ENCODE results near the gene ATP10D. TPM values are rescaled to one million over a fixed set of nuclear protein-coding genes. Genes with fewer than 3 reads are reported as not detected.

The ATP10D gene
- total RNA-seq, 2 experiments from 2014 or later = 11.7 to 20.2 TPM

GRCh38 chr4:47535567-47536147 is 50.6 kb downstream of the ATP10D start:
- Histone ChIP-seq H3K4me3 (ENCODE audit: low read depth, low read length, poor library complexity, severe bottlenecking) (no peak overlapping the region), H3K9me3 (ENCODE audit: low read length) (peaks cover 5% of the 10 kb centered on the region; the same call in 1 of the 2 replicates), H2AFZ (ENCODE audit: low read length) (no peak overlapping the region), H3K4me2 (ENCODE audit: low read length) (no peak overlapping the region), H4K20me1 (ENCODE audit: insufficient read depth, low read length) (no peaks in the 10 kb centered on the region), H3K9me2 (ENCODE audit: insufficient read depth, low read length) (no peaks in the 10 kb centered on the region), H3K36me3 (ENCODE audit: insufficient read depth, low read length) (peaks cover 12% of the 10 kb centered on the region), H3K27ac (ENCODE audit: low read depth, low read length, poor library complexity, severe bottlenecking) (no peak overlapping the region), H3K4me1 (ENCODE audit: insufficient read depth, low read length, poor library complexity, severe bottlenecking) (no peaks in the 10 kb centered on the region), H3K79me2 (ENCODE audit: insufficient read depth, low read depth, low read length) (no peaks in the 10 kb centered on the region)
- ChIA-PET POLR2A (no interaction called here), CTCF (ENCODE audit: unreplicated experiment) (no interaction called here)
- DNase-seq (ENCODE audit: low spot score) = no peak
- no TSS peak for BruUV-seq (replicated peaks)
- no peak for TF ChIP-seq CTCF (conservative IDR thresholded peaks at IDR 0.05; ENCODE audit: low read length)
- no peak for TF ChIP-seq EZH2phosphoT487 (IDR thresholded peaks at IDR 0.05; ENCODE audit: borderline replicate concordance, low read depth, low read length)
- intact Hi-C loops (cut with micrococcal nuclease; ENCODE audit: unreplicated experiment) = no loop called here

- no peak overlapping the region for H3K27ac ChIP-seq (ENCODE audit: low read depth, low read length, poor library complexity, severe bottlenecking)
- no peak for TF ChIP-seq EZH2phosphoT487 (IDR thresholded peaks at IDR 0.05; ENCODE audit: borderline replicate concordance, low read depth, low read length)
- TF ChIP-seq CTCF (conservative IDR thresholded peaks at IDR 0.05; ENCODE audit: low read length) = no peak
- no peaks in the 10 kb centered on the region for H4K20me1 ChIP-seq (ENCODE audit: insufficient read depth, low read length)
- H3K4me3 ChIP-seq (ENCODE audit: low read depth, low read length, poor library complexity, severe bottlenecking) = no peak overlapping the region
- no peaks in the 10 kb centered on the region for H3K4me1 ChIP-seq (ENCODE audit: insufficient read depth, low read length, poor library complexity, severe bottlenecking)
- H3K9me2 ChIP-seq (ENCODE audit: insufficient read depth, low read length) = no peaks in the 10 kb centered on the region
- no peak overlapping the region for H2AFZ ChIP-seq (ENCODE audit: low read length)
- intact Hi-C loops (cut with micrococcal nuclease; ENCODE audit: unreplicated experiment) = no loop called here
- BruUV-seq (replicated peaks) = no TSS peak
- peaks cover 12% of the 10 kb centered on the region for H3K36me3 ChIP-seq (ENCODE audit: insufficient read depth, low read length)
- peaks cover 5% of the 10 kb centered on the region; the same call in 1 of the 2 replicates for H3K9me3 ChIP-seq (ENCODE audit: low read length)
- ChIA-PET POLR2A (interaction anchor here (0.7 to 2.6 kb wide), 5 partner anchors 13 to 52 kb away, joined by 3 to 8 read pairs (median 3); partner anchors contain the start of gene ATP10D), CTCF (ENCODE audit: unreplicated experiment) (no interaction called here)
- H3K4me2 ChIP-seq (ENCODE audit: low read length) = no peak overlapping the region
- H3K79me2 ChIP-seq (ENCODE audit: insufficient read depth, low read depth, low read length) = no peaks in the 10 kb centered on the region
- DNase-seq (ENCODE audit: low spot score) = no peak
Measured at GRCh38 chr4:47536966-47537365, 51.9 kb downstream of the ATP10D start.

- DNase-seq (ENCODE audit: low spot score) = no peak
- no peaks in the 10 kb centered on the region for H3K4me1 ChIP-seq (ENCODE audit: insufficient read depth, low read length, poor library complexity, severe bottlenecking)
- H3K4me2 ChIP-seq (ENCODE audit: low read length) = no peak overlapping the region
- ChIA-PET POLR2A (interaction anchor here (0.5 to 2.6 kb wide), 3 partner anchors 11 to 185 kb away, joined by 3 to 8 read pairs (median 3); no protein-coding TSS in a partner anchor), CTCF (ENCODE audit: unreplicated experiment) (no interaction called here)
- H3K79me2 ChIP-seq (ENCODE audit: insufficient read depth, low read depth, low read length) = no peaks in the 10 kb centered on the region
- TF ChIP-seq CTCF (conservative IDR thresholded peaks at IDR 0.05; ENCODE audit: low read length) (no peak), EZH2phosphoT487 (IDR thresholded peaks at IDR 0.05; ENCODE audit: borderline replicate concordance, low read depth, low read length) (no peak)
- peaks cover 12% of the 10 kb centered on the region for H3K36me3 ChIP-seq (ENCODE audit: insufficient read depth, low read length)
- no peak overlapping the region for H3K27ac ChIP-seq (ENCODE audit: low read depth, low read length, poor library complexity, severe bottlenecking)
- no TSS peak for BruUV-seq (replicated peaks)
- H3K9me2 ChIP-seq (ENCODE audit: insufficient read depth, low read length) = no peaks in the 10 kb centered on the region
- peaks cover 5% of the 10 kb centered on the region; the same call in 1 of the 2 replicates for H3K9me3 ChIP-seq (ENCODE audit: low read length)
- H2AFZ ChIP-seq (ENCODE audit: low read length) = no peak overlapping the region
- no peaks in the 10 kb centered on the region for H4K20me1 ChIP-seq (ENCODE audit: insufficient read depth, low read length)
- no peak overlapping the region for H3K4me3 ChIP-seq (ENCODE audit: low read depth, low read length, poor library complexity, severe bottlenecking)
- intact Hi-C loops (cut with micrococcal nuclease; ENCODE audit: unreplicated experiment) = no loop called here
Measured at GRCh38 chr4:47538111-47538824, 53.2 kb downstream of the ATP10D start.
